ENCODE measurements around the gene ARHGAP31.
"Not testable (repeated sequence)": the region's sequence is repeated elsewhere in the genome, so short reads cannot be mapped to it uniquely, and the experiment has no call there.

Gene ARHGAP31

GRCh38 chr3:119305286-119305685 lies 11.1 kb downstream of the ARHGAP31 start:
- FAIRE-seq (no peak), DNase-seq (ENCODE audit: insufficient read length, low spot score) (no peak)
- no peak for TF ChIP-seq CTCF (IDR thresholded peaks at IDR 0.05; ENCODE audit: insufficient read depth, missing control alignments)

- FAIRE-seq; DNase-seq (ENCODE audit: insufficient read length, low spot score): not testable (repeated sequence)
Measured at GRCh38 chr3:119306378-119306777, 12.2 kb downstream of the ARHGAP31 start.

DNA sequence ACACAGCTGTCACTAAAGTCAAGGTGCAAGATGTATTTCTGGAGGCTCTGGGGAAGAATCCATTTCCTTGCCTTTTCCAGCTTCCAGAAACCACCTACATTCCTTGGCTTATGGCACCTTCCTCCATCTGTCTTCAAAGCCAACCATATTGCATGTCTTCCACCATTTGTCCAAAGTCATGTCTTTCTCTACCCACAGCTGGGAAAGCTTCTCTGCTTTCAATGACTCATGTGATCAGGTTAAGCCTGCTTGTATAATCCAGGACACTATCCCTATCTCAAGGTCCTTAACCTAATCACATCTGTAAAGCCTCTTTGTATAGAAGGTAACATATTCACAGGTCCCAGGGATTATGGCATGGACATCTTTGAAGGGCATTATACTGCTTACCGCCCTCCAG lies 14.2 kb downstream of the ARHGAP31 start:
- TF ChIP-seq CTCF (IDR thresholded peaks at IDR 0.05; ENCODE audit: insufficient read depth, missing control alignments) = no peak
- no peak for FAIRE-seq

DNA sequence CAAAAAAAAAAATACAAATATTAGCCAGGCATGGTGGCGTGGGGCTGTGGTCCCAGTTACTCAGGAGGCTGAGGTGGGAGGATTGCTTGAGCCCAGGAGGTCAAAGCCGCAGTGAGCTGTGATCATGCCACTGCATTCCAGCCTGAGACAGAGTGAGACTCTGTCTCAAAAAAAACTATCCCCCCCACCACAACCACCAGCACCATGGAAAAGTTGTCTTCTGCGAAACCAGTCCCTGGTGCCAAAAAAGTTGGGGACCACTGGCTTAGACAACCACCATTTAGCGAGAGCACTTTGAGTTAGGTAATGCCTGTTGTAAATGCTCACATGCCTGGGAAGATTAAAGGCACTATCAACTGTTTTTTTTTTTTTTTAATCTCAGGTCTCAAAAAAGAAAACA lies 15.4 kb downstream of the ARHGAP31 start:
- TF ChIP-seq CTCF (IDR thresholded peaks at IDR 0.05; ENCODE audit: insufficient read depth, missing control alignments) = no peak
- FAIRE-seq (no peak), DNase-seq (ENCODE audit: insufficient read length, low spot score) (no peak)

More for the DNA sequence above, 14.2 kb downstream of the ARHGAP31 start:
- no peak for DNase-seq (ENCODE audit: insufficient read length, low spot score)

- FAIRE-seq = no peak
- no peak for TF ChIP-seq CTCF (IDR thresholded peaks at IDR 0.05; ENCODE audit: insufficient read depth, missing control alignments)
Measured at GRCh38 chr3:119310071-119310470, 15.9 kb downstream of the ARHGAP31 start.

GRCh38 chr3:119311081-119311925 lies 17.1 kb downstream of the ARHGAP31 start:
- FAIRE-seq (no peak), DNase-seq (ENCODE audit: insufficient read length, low spot score) (no peak)
- no peak for TF ChIP-seq CTCF (IDR thresholded peaks at IDR 0.05; ENCODE audit: insufficient read depth, missing control alignments)

More at GRCh38 chr3:119310071-119310470, 15.9 kb downstream of the ARHGAP31 start:
- DNase-seq (ENCODE audit: insufficient read length, low spot score) = no peak

GRCh38 chr3:119313461-119313860 lies 19.3 kb downstream of the ARHGAP31 start:
- TF ChIP-seq CTCF (IDR thresholded peaks at IDR 0.05; ENCODE audit: insufficient read depth, missing control alignments) = no peak

More at GRCh38 chr3:119313461-119313860, 19.3 kb downstream of the ARHGAP31 start:
- DNase-seq (ENCODE audit: insufficient read length, low spot score) (no peak), FAIRE-seq (no peak)
